B cell (primary cell): Measurements from ENCODE around the gene DNAJB6.

Experiments
- CTCF ChIP-seq: fragments of 200-600 bp; IDR thresholded peaks from one replicate; pipeline ENCODE4 v1.8.0; 2022; ENCODE audit warnings: antibody characterized with exemption, mild to moderate bottlenecking
- EZH2 ChIP-seq: IDR thresholded peaks from 2 replicates; pipeline ENCODE4 v1.6.1; 2012; ENCODE audit warnings: borderline replicate concordance, low read depth, mild to moderate bottlenecking, moderate library complexity, low read length; ENCODE audit not compliant: insufficient read depth, poor library complexity, severe bottlenecking

DNA sequence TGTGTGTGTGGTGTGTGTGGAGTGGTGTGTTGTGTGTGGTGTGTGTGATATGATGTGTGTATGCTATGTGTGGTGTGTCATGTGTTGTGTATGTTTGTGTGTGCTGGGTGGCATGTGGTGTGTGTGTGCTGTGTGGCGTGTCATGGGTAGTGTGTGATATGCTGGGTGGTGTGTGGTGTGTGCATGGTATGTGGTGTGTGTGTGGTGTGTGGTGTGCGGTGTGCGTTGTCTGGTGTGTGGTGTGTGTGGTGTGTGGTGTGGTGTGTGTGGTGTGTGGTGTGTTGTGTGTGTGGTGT lies 37.5 kb upstream of the DNAJB6 start:
- no peak for TF ChIP-seq CTCF
- TF ChIP-seq EZH2 = no peak
